RPMI7951 (cell line): ENCODE measurements around the gene KRT82. TPM values are rescaled to one million over a fixed set of nuclear protein-coding genes. Genes with fewer than 3 reads are reported as not detected.
A peak's percentile ranks its signal among the peaks of the same experiment; 100 is the strongest.
"Not testable (repeated sequence)": the region's sequence is repeated elsewhere in the genome, so short reads cannot be mapped to it uniquely, and the experiment has no call there.

Source experiments
- DNase-seq: peaks from one replicate; pipeline ENCODE4 v3.0.0-alpha.2; 2012; ENCODE audit warnings: low read depth
- total RNA-seq: library from RNA; depleted of rRNA; stranded (reverse); fragments of >200 nt; shearing (Covaris generic); gene quantifications from 2 replicates; pipeline ENCODE4 v1.2.3, GENCODE V29; 2014; rRNA removed

KRT82 gene
- not detected in 2 replicates for total RNA-seq

DNA sequence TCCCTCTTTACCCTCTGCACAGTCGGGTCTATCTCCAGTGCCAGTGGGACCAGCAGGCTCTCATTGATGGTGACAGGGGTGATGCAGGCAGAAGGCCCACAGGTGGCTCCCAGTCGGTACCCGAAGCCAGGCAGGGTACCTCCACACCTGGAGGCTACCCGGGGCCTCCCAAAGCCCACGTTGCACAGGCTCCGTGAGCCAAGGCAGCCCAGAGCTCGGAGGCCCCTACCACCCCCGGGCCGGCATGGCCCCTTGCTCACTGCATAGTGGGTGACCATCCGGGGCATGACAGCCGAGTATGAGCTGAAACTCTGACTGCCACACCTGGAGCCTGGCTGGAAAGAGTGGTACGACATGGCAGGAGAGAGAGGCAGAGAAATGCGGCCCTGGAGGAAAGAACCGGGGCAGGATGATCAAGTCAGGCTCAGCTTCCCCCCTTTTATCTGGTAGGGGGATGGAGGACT lies at the start of gene KRT82:
Gene KRT82 (minus strand): TSS at position 414 of the 464 bp plus-strand sequence. CDS start 58 bp downstream, at position 356.
- DNase-seq = no peak

DNA sequence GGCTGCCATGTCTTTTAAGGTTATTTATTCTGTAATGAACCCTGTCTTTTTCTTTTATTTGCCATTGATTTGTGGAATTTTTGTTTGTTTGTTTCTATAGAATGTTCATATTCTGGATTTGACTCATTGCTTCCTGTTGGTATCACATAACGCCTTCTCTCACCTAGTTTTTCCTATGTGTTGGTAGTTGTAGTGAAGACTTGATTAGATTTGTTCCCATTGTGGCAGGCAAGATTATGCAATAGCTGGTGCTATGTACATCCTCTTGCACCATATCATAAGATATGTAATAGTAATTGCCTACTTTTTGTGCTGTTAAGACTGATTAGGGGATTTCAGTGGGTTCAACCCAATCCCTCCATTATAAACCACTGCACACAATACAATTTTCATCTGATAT lies 49.7 kb upstream of the KRT82 start:
- no peak for DNase-seq

DNA sequence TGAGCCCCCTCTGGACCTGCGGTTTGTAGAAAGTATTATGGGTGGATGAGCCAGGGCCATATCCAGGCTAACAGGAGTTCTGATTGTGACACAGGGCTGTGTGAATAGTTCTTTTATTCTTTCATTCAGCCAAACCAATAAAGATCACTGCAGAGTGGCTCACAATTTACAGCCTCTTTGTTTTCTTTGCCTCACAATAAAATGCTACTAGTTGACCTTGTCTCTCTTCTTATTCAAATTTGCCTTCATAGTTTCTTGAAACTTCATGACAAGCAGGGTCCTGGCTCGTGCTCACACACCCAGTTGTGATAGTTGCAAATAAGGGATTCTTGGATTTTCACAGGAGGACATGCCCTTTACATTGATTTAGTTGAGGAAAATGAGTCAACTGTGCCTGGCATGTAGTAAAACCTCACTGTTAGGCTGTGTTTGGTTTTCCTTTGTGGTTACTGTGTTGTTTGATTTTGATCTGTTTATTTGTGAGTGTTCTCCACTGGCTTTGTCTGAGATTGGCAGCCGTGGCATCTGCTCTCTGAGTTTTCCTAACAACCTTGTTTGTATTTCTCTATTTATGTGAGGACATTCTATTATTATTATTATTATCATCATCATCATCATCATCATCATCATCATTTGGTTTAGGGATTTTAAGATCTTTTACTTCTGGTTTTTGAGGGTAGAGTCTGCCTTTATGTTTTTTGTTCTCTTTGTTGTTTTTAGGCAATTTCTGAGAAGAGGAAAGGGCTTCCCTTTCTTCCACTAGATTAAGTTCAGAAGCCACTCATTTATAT lies 48.5 kb upstream of the KRT82 start:
- no peak for DNase-seq

DNA sequence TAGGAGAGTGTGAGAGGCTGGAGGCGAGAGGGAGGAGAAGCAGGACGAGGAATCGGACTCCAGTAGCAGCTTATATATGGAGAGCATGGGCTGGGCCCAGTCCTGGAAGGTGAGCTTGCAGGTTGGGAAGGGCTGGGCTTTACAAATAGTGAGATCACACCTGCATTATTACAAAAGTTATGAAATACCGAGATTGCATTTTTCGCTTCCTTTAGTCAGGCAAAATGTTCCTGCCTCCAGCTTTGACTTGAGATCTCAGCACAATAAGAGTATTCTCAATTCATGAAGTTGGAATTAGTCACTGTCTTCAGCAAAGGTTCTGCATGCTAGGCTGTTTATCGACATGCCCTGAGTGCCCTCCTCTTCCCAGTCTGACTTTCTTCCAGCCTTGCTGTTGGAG lies 46.0 kb upstream of the KRT82 start, which contains the start of gene KRT6B:
Gene KRT6B (minus strand): TSS at position 46 of the 400 bp plus-strand sequence. CDS start 68 bp downstream, outside the sequence.
- DNase-seq = no peak

DNA sequence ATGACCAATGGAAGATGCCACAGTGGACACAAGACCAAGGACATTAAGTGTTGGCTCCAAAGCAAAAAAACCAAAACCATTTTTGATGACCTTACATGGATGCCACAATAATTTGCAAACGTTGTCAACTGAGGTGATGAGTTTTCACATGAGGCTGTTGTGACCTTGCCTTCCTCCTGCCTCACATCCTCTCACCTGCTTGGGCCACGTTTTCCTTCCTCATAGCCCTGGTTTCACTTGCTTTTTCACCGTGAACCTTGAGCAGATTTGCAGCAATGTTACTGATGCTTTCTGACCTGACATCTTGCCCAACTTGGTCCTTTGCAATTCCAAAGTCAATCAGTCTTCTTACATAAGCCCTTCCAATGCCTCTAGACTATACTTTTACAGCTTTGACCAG lies 42.1 kb upstream of the KRT82 start:
- DNase-seq = no peak

DNA sequence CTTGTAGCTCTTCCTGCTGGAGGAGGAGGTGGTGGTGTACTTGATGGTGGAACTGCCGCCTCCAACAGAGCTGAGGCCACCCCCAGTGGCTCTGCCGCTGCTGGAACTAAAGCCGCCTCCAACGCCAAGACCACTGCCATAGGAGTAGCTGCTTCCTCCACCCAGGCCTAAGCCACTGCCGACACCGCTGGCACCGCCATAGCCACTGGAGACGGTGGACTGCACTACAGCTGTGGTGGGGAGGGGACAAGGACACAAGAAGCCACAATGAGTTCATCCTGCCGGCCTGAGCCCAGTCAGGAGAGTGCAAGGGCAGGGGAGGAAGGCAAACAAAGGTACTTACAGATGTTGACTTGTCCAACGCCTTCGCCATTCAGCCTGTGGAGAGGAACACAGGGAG lies 41.1 kb upstream of the KRT82 start:
- not testable (repeated sequence) for DNase-seq

DNA sequence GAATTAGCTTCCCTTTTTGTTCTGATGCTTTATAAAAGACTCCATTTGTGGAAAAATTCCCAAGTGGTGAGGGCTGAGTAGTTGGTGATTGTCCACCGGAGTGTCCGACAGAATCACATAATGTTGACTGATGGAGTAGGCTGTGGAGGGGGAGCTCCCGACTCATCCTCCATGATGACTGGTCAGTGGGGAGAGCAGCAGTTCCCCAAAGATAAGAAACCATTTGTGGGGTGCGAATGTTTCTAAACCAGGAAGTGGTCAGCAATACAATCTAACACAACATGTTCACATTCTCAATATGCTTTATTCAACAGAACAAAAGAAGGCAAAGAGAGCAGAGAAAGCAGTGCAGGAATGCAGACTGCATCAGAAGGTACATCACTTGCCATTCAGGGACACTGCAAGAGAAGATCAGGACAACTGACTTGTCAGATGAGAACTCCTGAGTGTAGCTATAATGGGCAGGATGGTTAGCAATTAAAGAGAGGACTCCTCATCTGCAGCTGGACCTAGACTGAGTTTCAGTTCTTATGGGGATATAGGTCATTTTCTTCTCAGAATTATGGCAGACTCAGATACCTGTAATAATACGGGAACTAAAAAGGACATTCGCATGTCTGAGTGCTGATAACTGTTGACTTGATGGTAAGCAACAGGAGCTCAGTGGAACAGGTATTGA lies 40.4 kb upstream of the KRT82 start:
- no peak for DNase-seq

DNA sequence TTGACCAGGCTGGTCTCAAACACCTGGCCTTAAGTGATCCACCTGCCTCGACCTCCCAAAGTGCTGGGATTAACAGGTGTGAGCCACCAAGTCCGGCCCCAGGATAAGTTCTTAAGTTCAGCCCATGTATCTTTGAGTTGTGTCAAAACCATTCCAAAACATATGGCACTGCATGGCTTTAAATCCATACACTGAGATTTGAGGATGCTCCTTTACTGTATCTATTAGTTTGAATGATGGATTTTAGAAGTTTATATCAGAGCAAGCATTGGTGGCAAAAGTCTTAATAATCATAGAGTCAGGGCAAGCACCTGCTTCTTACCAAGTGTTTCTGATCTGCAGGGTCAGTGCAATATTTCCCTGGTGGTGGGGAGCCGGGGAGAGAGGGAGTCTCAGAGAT lies 39.7 kb upstream of the KRT82 start:
- no peak for DNase-seq

DNA sequence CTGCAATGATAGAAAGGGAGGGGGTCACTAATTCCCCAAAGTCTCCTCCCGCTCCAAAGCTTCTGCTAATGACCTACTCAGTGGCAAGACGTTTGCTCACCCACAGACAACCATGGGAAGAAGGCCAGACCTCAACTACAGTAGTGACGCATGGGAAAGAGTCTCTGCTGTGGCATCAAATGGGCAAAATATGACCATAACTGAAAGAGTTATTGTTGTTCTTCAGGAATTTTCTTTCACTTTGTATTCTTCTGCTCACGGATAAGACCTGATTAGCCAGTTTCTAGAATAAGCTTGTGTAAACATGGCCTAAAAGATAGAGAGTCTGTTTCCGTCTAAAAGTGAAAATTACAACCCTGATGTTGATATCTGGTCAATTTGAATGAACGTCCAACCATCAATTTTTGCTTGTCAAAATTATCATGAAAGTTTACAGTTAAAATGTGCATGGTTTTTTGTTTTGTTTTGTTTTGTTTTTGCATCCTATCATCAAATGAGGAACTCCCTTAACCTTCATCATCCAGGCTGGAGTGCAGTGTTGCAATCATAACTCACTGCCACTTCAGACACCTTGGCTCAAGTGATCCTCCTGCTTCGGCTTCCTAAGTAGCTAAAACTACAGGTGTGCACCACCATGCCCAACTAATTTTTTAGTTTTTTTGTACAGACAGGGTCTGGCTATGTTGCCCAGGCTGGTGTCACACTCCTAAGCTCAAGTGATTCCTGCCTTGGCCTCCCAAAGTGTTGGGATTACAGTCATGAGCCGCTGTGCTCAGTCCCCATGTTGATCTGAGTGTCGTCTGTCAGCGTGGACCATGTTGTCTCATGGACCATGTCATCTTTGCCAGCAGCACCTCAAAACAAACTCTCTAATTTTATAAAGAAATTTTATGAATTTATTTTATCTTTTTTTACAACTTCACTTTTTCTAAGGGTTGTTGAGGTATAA lies 38.8 kb upstream of the KRT82 start:
- peak; percentile 5 for DNase-seq

DNA sequence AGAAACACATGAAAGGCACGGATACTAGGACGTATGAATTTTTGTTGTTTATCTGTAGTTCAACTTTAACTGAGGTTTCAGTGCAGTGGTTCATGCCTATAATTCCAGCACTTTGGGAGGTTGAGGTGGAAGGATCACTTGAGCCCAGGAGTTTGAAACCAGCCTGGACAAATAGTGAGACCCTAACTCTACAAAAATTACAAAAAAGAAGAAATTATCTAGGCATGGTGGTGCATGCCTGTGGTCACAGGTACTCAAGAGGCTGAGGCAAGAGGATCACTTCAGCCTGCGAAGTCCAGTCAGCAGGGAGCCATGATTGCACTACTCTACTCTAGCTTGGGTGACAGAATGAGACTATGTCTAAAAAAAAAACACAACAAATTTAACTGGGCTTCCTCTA lies 37.8 kb upstream of the KRT82 start:
- DNase-seq = no peak

DNA sequence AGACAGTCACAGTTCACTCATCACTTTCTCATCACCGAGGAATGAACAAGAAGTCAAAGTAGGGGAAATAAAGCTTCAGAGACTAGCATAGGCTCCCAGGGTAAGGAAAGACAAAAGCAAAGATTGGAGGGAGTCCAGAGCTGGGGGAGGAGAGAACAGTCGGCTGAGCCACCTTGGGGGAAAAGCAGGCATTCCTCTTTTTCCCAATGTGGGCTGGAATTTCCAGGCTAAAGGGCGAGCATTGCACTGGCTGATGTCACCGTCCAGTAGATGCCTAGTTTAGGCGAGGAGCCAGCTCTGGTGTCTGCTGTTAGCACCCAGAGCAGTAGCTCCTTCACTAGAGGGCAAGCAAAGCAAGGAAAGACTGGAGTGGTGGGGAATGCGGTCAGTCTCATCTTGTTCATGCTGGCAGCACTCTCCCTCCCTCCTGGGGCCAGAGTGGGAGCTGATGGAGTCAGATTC lies 36.5 kb upstream of the KRT82 start:
- DNase-seq = peak; percentile 57

DNA sequence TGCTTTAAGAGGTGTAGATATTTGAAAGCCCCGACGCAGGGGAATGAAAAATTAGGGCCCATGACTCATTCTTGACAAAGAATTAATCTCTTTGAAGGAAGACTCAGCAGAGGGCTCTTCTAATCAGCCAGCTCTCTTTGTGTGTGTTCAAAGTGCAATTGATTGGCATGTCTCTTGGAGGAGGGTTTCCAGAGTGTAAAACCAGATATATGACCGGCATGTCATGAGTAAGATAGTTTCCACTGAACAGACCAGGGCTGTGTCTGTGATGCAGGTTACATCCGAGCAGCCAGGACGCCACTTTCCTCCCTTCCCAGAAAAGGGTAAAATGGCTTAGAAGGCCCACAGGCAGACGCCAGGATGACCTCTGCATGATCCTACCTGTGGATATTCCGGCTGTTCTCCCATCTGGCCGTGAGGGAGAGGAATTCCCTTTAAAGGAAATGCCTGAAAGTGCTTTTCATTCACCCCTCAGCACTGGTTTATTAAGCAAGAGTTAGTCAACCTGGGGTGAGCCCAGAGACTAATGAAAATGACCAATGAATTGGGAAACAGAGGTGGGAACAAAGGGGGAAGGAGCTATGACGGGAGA lies 35.3 kb upstream of the KRT82 start:
- peak; percentile 5 for DNase-seq

DNA sequence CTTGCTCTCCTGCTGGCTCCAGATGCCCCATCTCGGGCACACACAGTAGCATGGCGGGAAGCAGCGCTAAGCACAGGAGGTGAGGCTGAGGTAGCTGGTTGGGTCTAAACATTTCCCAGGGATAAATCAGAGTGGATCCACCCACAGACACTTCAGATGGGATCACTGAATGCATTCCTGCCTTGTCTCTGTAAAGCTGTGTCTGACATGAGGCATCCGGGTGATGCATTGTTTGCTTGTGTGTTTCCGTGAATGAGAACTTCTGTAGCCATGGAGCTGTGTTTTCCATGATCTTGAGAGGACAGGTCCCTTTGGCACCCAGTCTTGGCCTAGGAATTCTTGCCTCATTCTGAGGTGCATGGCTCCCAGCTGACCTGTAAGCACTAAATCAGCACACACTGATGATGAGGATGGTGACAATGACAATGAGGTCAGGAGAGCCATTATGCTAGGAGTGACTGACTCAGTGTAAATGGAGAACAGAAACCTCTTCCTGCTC lies 34.7 kb upstream of the KRT82 start:
- DNase-seq = no peak

DNA sequence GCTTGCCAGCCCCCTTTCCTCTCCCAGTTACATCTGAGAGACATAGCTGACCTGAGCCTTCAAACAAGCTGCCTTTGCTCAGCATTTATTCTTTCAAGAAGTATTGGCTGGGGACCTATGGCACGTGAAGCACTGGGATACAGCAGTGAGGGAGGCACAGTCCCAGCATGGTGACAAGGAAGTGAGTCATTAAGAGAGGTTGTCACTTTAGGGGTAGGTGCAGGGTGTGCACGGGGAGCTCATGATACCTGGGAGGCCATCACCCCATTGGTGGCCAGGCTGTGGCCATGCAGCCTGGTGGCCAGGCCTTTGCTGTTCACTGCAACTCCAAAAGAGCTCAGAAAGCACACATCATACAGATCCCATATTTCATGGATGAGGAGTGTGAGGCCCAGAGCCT lies 33.7 kb upstream of the KRT82 start:
- no peak for DNase-seq

DNA sequence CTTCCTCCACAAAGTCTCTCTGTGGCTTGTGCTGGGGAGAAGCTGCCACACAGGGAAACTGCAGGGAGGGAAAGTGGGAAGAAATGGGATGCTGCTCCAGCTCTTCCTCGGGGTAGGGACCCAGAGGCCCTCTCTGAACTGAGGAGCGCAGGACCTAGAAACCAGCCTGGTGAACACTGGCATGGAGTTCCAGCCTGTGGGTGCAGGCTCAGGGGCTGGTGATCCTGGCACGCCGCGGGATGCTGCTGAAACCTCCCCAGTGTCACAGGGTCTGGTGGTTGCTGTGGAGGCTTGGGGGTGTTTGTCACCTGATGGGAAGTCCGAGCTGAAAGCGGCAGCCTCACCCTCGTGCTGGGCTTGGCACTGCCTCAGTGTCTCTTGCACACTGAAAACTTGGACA lies 33.3 kb upstream of the KRT82 start:
- no peak for DNase-seq

DNA sequence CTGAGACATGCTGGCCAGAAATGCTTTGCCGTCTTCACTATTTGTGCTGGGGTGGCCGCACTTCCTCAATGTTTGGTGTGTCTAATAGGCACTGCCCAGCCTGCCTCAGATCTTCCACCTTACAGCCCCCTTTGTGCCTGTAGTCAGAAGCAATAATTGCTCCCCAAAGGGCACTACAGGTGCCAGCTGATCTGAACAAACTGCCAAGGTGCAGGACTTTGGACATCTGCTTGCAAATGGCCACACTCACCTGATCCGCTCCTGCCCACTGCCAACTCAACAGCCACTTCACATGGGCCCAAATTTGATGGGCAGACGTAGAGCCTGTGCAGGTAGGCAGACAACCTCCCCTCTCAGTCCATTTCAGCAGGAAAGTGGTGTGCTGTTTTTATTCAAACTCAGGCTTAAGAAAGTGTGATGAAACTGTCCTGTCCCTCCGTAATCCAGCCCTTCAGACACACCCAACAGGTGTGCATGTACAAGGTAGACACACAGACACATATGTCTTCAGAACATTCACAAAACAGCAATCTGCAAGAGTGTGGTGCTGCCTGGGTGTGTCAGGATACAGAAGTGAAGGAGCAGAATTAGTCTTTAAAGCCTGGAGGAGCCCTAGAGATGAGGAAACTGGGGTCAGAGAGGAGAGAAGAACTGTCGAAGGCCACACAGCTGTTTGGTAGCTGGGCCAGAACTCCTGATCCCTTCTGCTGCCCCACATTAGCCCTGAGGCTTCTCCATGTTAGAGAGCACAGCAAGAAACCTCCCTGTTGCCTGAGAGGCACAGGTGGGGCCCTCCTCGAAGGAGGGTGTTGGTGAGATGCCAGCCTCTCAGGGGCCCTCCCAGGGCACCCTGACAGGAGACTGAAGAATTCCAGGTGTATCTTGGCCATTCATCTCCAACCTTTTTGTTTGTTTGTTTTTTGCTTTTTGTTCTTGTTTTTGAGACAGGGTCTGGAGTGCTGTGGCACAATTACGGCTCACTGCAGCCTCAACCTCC lies 32.5 kb upstream of the KRT82 start:
- no peak for DNase-seq

DNA sequence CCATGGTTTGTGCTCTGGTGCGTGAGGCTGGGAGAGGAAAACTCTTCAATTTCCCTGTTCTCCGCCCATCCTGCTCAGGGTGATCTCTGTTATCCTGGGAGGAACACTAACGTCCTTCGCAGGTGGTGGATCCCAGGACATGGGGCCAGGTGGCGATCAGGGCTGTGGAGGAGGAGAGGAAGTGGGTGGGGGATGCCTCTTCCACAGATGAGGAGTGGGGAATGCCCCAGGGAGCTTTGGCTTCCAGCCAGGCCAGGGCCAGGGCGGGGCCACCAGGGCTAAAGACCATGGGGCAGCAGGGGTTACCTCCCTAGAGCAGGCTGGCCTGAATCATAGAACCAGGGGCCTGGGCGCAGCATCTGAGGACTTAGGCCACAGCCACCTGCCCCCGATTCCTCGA lies 31.4 kb upstream of the KRT82 start:
- no peak for DNase-seq

DNA sequence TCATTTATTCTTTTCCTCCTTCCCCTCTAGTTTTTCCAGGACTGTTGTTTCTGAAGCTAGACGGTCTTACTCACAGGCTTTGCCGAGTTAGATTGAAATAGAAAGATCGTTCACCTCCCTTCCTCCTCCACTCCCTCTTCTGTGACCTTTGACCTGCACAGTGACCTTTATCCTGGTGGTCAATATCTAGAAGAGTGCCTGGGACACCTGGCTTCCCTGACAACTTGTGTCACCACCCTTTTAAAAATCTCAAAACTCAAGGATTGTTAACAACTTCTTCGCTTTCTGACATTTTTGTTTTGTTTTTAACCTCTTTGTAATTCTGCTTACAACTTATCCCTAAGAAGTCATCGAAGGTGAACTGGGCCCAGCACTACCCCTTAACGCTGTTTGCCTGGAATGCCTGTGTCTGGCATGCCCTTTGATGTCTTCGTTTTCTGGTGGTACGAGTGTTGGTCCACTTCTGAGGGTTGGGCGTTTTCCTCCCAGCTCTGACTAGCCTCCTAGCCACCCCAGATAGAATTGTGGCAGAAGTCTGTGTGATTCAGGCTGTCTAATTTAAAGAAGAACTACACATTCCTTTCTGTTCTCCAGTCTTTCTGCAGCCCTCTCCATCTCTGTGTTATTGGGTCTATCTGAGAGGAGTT lies 30.8 kb upstream of the KRT82 start:
- no peak for DNase-seq
